ENCODE results near the gene UBA3.
A peak's percentile ranks its signal among the peaks of the same experiment; 100 is the strongest.

The UBA3 gene

DNA sequence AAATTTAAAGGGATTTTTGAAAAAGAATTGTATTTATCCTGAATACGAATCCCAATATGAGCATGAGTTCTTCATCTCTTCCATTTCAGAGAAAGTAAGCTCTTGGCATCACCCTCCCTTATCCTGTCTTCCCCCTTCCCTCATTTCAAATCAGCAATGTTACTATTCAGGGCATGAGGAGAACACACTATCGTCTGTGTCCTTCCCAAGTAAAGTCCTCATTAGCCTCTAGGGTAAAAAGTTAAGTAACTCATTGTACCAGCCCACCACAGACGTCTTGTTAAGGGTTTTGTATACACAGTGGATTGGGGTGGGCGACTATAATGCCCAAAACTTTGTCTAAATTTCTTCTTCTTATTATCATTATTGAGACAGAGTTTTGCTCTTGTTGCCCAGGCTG, 19.4 kb upstream of the UBA3 start:
- DNase-seq (ENCODE audit: low spot score): no peak
- FAIRE-seq: no peak

GRCh38 chr3:69097407-69098086, 17.4 kb upstream of the UBA3 start:
- FAIRE-seq: no peak

GRCh38 chr3:69096299-69096698, 16.1 kb upstream of the UBA3 start:
- DNase-seq (ENCODE audit: low spot score) (no peak), FAIRE-seq (no peak)

More at GRCh38 chr3:69097407-69098086, 17.4 kb upstream of the UBA3 start:
- no peak for DNase-seq (ENCODE audit: low spot score)

DNA sequence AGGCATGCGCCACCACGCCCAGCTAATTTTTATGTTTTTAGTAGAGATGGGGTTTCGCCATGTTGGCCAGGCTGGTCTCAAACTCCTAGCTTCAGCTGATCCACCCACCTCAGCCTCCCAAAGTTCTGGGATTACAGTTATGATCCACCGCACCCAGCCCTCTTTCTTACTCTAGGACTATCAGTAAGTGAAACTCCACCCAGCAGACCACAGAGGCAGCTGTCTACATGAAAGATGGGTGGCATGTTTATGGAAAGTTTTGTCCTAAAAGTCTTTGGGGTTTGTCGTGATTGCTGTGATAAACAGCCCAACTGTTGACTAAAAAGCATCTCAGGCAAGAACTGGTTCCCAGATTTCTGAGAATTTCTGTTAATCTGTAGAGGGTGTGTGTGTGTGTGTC, 15.5 kb upstream of the UBA3 start:
- FAIRE-seq (no peak), DNase-seq (ENCODE audit: low spot score) (no peak)

DNA sequence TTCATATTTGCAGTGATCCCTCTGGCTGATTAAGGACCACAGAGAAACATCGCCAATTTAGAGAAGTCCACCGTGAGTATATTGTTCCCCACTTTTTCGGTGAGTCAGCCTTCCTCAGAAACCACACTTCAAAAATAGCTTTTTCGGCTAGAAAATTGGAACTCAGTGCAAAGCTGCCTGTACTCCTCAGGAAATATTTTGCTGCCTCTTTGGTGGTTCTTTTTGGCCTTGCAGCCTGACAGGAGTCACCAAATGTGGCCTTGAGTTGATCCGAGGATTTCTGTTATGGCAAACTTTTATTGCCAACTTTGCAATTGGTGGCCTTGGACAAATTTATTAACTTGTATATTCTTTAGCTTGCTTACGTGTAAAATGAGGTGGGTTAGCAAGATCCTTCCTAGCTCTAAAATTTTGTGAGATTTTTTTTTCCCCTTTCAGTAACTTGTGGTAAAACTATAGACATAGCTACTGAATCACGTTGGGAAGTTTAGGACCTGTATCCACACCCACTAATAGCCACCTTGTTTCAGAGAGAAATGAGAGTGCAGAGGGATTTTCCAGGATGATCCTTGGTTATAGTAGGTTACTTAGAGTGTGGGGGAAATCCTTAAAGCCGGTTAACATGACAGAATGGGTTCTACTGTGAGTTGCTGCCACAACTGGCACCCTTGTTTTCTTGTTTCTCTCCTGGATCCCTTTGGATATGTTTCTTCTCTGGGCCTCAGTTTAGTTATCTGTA, 14.5 kb upstream of the UBA3 start:
- no peak for FAIRE-seq
- no peak for DNase-seq (ENCODE audit: low spot score)

DNA sequence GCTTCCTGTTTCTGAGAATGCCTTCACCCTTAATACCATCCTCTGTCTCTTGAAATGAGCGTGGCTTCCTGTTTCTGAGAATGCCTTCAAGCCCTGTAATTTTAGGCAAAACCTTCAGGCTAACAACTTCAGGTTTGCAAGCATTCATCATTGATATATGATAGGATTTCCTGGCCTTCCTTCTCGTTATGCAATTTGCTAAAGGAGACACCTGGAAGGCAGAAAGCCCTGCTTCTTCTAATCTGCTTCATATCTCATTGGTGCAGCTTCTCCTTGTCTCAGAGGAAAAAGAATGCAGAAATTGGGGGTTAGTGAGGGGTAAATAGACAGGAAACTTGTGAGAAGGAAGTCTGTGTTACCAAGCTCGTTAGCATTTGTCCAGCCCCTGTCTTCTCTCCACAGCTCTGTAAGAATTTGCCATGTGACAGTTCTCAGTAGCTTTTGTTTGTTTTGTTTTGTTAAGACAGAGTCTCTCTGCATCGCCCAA, 11.9 kb upstream of the UBA3 start:
- no peak for FAIRE-seq
- no peak for DNase-seq (ENCODE audit: low spot score)

GRCh38 chr3:69091389-69092029, 11.3 kb upstream of the UBA3 start:
- no peak for FAIRE-seq

DNA sequence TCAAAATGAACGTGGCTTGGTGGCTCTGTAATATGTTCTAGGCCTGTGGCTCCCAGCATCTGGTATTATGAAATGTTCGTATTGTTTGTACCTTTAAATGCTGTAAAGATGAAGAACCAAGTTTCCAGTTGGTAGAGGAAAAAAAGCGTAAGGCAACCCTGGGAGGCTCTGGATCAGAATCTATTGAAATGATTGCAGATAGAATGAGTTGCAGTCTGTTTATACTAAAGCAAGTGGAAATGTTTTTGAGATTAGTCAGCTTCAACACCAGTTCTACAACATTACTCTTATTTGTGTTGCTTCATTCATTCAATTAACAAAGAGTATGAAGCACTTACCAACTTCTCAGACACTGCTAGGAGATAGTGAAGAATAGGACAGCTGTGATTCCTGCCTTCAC, 9.9 kb upstream of the UBA3 start:
- no peak for DNase-seq (ENCODE audit: low spot score)

More at GRCh38 chr3:69091389-69092029, 11.3 kb upstream of the UBA3 start:
- DNase-seq (ENCODE audit: low spot score): no peak

GRCh38 chr3:69088063-69088462, 7.9 kb upstream of the UBA3 start:
- DNase-seq (ENCODE audit: low spot score) (peak; percentile 50), FAIRE-seq (peak; percentile 90)

More for the DNA sequence above, 9.9 kb upstream of the UBA3 start:
- FAIRE-seq: no peak

GRCh38 chr3:69087030-69087791, 7.0 kb upstream of the UBA3 start:
- no peak for FAIRE-seq
- no peak for DNase-seq (ENCODE audit: low spot score)

DNA sequence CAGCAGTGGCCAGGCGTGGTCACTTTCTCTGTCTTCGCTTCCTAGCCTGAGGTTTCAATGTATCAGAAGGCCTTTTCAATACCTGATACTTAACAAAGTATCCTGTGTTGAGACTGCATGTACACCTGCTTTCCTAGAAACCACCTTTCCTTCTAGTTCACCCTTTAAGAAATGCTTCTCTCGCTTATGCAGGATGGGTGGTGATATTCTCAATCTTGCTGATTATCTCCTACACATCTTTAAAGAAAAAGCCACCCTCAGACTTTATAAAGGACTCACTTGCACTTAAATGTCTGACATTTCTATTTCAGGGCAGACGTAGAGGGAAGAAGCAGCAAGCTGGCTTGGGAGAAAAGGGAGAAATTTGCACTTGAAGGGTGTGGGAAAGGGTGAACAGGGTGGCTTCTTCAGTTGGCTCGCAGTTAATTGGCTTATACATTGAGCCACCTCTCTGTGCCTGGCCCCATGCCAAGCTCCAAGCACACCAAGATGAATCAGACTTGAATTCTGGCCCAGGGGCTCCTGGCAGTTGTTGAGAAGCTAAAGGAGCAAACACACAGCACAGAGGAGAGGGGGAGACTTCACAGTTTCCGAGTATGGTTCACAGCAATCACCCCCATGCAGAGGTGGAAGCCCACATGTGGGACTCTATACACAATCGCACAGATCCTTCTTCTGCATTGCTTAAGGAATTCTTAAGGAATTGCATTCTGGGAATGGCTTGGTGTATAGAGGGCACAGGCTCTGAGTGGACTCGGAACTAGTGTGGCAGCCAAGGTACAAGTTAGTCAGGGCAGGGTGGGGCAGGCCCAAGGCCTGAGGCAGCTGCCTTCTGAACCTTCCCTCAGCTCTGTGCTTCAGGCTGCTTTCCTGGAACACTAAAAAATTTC, 5.9 kb upstream of the UBA3 start:
- DNase-seq (ENCODE audit: low spot score): peak; percentile 86
- FAIRE-seq: peak; percentile 86

GRCh38 chr3:69085168-69085832, 5.1 kb upstream of the UBA3 start:
- FAIRE-seq: no peak

DNA sequence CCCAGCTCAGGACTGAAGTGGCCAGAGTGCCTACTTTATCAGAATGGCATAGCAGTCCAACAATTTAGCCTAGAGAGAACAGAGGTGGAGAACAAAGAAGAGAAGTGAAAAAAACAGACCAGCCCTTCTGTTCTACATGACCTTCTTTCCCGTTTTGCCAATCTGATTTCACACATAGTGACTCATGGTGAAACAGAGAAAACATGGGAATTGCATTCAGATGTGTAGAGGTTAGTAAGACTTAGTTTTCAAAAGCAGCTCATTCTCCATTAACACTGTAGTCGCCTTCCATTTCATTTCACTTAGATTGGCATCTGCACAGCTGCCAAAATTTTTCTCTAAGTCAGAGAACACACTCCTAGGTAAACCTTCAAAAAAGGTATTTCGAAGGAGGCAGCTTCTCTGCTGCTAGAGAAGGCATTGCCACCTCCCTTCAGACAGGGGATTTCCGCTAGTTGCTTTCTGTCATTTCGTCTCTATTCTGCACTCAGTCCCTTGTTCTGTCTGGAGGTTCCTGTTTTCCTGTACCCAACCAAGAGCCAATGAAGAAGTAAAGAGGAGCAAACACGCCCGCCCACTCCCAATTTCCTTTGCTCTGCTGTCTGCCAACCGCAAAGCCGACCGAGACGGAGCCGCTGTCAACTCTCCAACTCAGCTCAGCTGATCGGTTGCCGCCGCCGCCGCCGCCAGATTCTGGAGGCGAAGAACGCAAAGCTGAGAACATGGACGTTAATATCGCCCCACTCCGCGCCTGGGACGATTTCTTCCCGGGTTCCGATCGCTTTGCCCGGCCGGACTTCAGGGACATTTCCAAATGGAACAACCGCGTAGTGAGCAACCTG, 4.4 kb upstream of the UBA3 start, which contains the start of gene ARL6IP5:
ARL6IP5 (plus strand) TSS at position 612 of the 842 bp plus-strand sequence; CDS start at position 723, 111 bp downstream.
- peak; percentile 89 for DNase-seq (ENCODE audit: low spot score)
- peak; percentile 83 for FAIRE-seq

More at GRCh38 chr3:69085168-69085832, 5.1 kb upstream of the UBA3 start:
- no peak for DNase-seq (ENCODE audit: low spot score)

DNA sequence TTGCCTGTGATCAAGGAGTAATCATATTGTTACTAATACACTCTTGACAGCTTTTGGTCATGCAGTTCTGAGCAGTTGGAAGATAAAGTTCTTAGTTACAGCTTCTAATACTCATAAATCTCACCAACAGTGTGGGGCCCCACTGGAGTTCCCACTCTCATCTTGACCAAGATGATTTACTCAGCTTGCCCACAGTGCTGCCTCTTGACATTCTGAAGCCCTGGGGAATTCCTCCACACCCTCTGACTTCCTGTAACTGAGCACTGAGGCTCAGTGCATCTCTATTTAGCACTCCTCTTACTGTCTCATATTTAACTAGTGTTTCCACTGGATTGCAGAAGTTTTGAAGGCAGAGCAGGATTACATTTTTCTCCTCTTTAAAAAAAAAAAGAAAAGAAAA, 2.6 kb upstream of the UBA3 start:
- FAIRE-seq (peak; percentile 84), DNase-seq (ENCODE audit: low spot score) (peak; percentile 72)

DNA sequence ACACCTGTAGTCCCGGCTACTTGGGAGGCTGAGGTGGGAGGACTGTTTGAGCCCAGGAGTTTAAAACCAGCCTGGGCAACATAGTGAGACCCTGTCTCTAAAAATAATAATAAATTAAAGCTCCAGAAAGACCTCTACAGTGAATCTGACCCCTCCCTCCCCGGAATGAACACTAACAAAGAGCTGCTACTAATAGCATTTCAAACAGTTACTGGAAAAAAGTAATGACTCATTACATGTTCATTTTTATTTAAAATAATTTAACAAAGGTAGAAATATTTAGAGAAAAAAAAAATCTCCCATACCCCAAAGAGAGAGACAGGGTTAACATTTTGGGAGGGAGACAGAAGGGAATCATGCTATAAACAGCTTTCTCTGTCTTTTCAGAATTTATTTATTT, 2.2 kb upstream of the UBA3 start:
- DNase-seq (ENCODE audit: low spot score): no peak
- no peak for FAIRE-seq

DNA sequence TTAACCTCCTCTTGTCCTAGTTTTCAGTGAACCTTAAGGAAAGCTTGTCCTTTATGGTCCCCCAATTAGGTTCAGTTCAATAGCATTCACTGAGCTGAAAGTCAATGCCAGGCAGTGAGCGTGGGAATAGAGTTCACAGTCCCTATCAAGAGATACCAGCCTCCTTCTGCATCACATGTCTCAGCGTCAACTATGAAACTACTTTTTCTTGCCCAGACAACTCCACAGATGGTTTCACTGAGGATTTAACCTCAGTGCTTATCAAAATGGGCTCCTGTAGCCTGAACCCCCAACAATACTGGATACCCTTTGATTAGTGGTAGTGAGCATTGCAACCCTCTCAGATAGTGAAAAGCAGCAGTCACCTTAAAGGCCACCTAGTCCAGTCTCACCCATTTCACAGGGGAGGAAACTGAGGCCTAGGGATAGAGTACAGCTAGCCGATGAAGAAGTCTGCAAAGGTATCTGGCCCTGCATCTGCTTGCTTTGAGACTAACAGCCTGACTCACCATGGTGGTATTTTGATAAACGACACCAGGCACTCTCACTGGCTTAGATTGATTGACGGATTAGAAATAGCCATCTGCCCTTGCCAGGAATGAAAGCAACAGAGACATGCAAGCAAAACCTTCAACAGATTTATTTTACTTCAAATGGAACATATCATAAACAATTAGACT, 1.6 kb upstream of the UBA3 start:
- DNase-seq (ENCODE audit: low spot score): peak; percentile 23
- no peak for FAIRE-seq

GRCh38 chr3:69079269-69080159, 651 bp downstream of the UBA3 start:
- DNase-seq (ENCODE audit: low spot score): no peak
- no peak for FAIRE-seq

All from RCC 7860 (cell line).